SK-N-SH treated with all-trans-retinoic acid at 6 μM for 48 hours (cell line): ENCODE measurements around the gene PRADC1.

Source experiments
- ATAC-seq: fragments of 200-7000 bp; cut with Tn5 transposase; 3 replicates; pipeline ENCODE4 v1.9.1; 2020; ENCODE audit warnings: mild to moderate bottlenecking, moderate library complexity
- ARNTL ChIP-seq: fragments of 450-650 bp; formaldehyde crosslinking; IDR thresholded peaks from 2 replicates; pipeline ENCODE4 v1.5.0; 2020; ENCODE audit warnings: low read depth, mild to moderate bottlenecking, moderate library complexity, borderline replicate concordance
- BACH2 ChIP-seq: fragments of 250-450 bp; sonication (Bioruptor Pico); IDR thresholded peaks from 2 replicates; pipeline ENCODE4 v1.9.0; 2021; ENCODE audit warnings: mild to moderate bottlenecking, borderline replicate concordance
- CSDC2 ChIP-seq: fragments of 250-450 bp; sonication (Bioruptor Pico); IDR thresholded peaks from 2 replicates; pipeline ENCODE4 v1.5.0; 2020; ENCODE audit warnings: mild to moderate bottlenecking, moderate library complexity
- ESRRG ChIP-seq: fragments of 250-450 bp; sonication (Bioruptor Pico); IDR thresholded peaks from 2 replicates; pipeline ENCODE4 v1.6.1; 2021; ENCODE audit warnings: mild to moderate bottlenecking
- GLIS3 ChIP-seq: fragments of 250-450 bp; sonication (Bioruptor Pico); IDR thresholded peaks from 2 replicates; pipeline ENCODE4 v1.5.0; 2020; ENCODE audit warnings: mild to moderate bottlenecking, moderate library complexity
- ISL1 ChIP-seq: fragments of 250-450 bp; sonication (Bioruptor Pico); IDR thresholded peaks from 2 replicates; pipeline ENCODE4 v2.1.2; 2022; ENCODE audit warnings: mild to moderate bottlenecking, moderate library complexity
- OSR1 ChIP-seq: fragments of 250-450 bp; sonication (Bioruptor Pico); IDR thresholded peaks from 2 replicates; pipeline ENCODE4 v1.8.0; 2022; ENCODE audit warnings: moderate library complexity, mild to moderate bottlenecking, inconsistent platforms
- PPARA ChIP-seq: fragments of 250-450 bp; sonication (Bioruptor Pico); IDR thresholded peaks from 2 replicates; pipeline ENCODE4 v1.5.0; 2020; ENCODE audit warnings: mild to moderate bottlenecking, borderline replicate concordance
- RARB ChIP-seq: fragments of 250-450 bp; sonication (Bioruptor Pico); IDR thresholded peaks from 2 replicates; pipeline ENCODE4 v1.8.0; 2021; ENCODE audit warnings: mild to moderate bottlenecking, moderate library complexity
- SNAI2 ChIP-seq: fragments of 250-450 bp; sonication (Bioruptor Pico); IDR thresholded peaks from 2 replicates; pipeline ENCODE4 v1.5.0; 2020; ENCODE audit warnings: mild to moderate bottlenecking, moderate library complexity
- TCF4 ChIP-seq: fragments of 250-450 bp; sonication (Bioruptor Pico); IDR thresholded peaks from 2 replicates; pipeline ENCODE4 v1.8.0; 2021; ENCODE audit warnings: mild to moderate bottlenecking, moderate library complexity, borderline replicate concordance
- TOX ChIP-seq: fragments of 250-450 bp; sonication (Bioruptor Pico); IDR thresholded peaks from 2 replicates; pipeline ENCODE4 v1.8.0; 2021; ENCODE audit warnings: mild to moderate bottlenecking, moderate library complexity, borderline replicate concordance
- ZC3H10 ChIP-seq: fragments of 250-450 bp; sonication (Bioruptor Pico); IDR thresholded peaks from 2 replicates; pipeline ENCODE4 v1.5.1; 2021; ENCODE audit warnings: mild to moderate bottlenecking, moderate library complexity
- ZFP3 ChIP-seq: fragments of 250-450 bp; sonication (Bioruptor Pico); IDR thresholded peaks from 2 replicates; pipeline ENCODE4 v1.5.0; 2020; ENCODE audit warnings: mild to moderate bottlenecking, moderate library complexity
- ZNF565 ChIP-seq: fragments of 450-650 bp; formaldehyde crosslinking; conservative IDR thresholded peaks from 2 replicates; pipeline ENCODE4 v1.5.0; 2020; ENCODE audit warnings: low read depth, mild to moderate bottlenecking, moderate library complexity
- ZNF70 ChIP-seq: fragments of 450-650 bp; formaldehyde crosslinking; IDR thresholded peaks from 2 replicates; pipeline ENCODE4 v1.5.0; 2020; ENCODE audit warnings: mild to moderate bottlenecking, moderate library complexity
- TF ChIP-seq, protein P1 (sequence below): fragments of 250-450 bp; sonication (Bioruptor Pico); IDR thresholded peaks from 2 replicates; pipeline ENCODE4 v1.5.1; 2020; ENCODE audit warnings: low read depth, mild to moderate bottlenecking, moderate library complexity
- TF ChIP-seq, protein P2 (sequence below): fragments of 250-450 bp; sonication (Bioruptor Pico); IDR thresholded peaks from 2 replicates; pipeline ENCODE4 v1.5.0; 2020; ENCODE audit warnings: mild to moderate bottlenecking, moderate library complexity
- TF ChIP-seq, protein P3 (sequence below): fragments of 250-450 bp; sonication (Bioruptor Pico); IDR thresholded peaks from 2 replicates; pipeline ENCODE4 v1.5.1; 2021; ENCODE audit warnings: mild to moderate bottlenecking, moderate library complexity
- TF ChIP-seq, protein P4 (sequence below): fragments of 250-450 bp; sonication (Bioruptor Pico); IDR thresholded peaks from 2 replicates; pipeline ENCODE4 v1.8.0; 2020; ENCODE audit warnings: mild to moderate bottlenecking, moderate library complexity, borderline replicate concordance

Gene PRADC1

DNA sequence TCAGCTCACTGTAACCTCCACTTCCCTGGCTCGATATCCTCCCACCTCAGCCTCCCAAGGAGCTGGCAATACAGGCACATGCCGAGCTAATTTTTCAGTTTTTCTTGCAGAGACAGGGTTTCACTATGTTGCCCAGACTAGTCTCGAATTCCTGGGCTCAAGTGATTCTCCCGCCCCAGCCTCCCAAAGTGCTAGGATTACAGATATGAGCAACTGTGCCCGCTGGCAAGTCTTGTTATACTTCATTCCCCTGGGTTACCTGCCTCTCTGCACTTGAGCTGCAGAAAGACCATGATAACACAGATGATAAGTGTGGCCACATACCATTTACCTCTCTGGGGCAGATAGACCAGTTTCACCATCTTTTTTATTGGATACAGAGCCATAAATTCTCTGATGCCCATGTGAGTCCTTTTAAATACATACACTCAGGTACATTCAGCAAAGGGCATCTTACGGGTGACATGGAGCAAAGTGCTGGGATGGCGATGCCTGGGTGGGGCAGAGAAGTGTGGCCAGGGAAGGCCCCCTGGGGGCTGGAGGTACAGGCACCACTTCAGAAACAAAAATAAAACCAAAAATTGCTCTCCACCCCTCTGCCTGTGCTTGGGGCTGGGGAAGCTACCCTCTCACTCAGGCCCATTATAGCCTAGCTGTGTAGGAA is 21.4 kb upstream of the PRADC1 start:
- ATAC-seq, result no peak
- TF ChIP-seq ISL1 (CRISPR knock-in tag) (no peak), RARB (CRISPR knock-in tag) (no peak), ESRRG (no peak), TOX (CRISPR knock-in tag) (no peak), PPARA (CRISPR knock-in tag) (no peak), GLIS3 (CRISPR knock-in tag) (no peak), ZC3H10 (CRISPR knock-in tag) (no peak), SNAI2 (CRISPR knock-in tag) (no peak), CSDC2 (CRISPR knock-in tag) (no peak), TCF4 (no peak)
- TF ChIP-seq, protein P1, sequence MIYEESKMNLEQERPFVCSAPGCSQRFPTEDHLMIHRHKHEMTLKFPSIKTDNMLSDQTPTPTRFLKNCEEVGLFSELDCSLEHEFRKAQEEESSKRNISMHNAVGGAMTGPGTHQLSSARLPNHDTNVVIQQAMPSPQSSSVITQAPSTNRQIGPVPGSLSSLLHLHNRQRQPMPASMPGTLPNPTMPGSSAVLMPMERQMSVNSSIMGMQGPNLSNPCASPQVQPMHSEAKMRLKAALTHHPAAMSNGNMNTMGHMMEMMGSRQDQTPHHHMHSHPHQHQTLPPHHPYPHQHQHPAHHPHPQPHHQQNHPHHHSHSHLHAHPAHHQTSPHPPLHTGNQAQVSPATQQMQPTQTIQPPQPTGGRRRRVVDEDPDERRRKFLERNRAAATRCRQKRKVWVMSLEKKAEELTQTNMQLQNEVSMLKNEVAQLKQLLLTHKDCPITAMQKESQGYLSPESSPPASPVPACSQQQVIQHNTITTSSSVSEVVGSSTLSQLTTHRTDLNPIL (CRISPR knock-in tag), result no peak
- TF ChIP-seq, protein P2, sequence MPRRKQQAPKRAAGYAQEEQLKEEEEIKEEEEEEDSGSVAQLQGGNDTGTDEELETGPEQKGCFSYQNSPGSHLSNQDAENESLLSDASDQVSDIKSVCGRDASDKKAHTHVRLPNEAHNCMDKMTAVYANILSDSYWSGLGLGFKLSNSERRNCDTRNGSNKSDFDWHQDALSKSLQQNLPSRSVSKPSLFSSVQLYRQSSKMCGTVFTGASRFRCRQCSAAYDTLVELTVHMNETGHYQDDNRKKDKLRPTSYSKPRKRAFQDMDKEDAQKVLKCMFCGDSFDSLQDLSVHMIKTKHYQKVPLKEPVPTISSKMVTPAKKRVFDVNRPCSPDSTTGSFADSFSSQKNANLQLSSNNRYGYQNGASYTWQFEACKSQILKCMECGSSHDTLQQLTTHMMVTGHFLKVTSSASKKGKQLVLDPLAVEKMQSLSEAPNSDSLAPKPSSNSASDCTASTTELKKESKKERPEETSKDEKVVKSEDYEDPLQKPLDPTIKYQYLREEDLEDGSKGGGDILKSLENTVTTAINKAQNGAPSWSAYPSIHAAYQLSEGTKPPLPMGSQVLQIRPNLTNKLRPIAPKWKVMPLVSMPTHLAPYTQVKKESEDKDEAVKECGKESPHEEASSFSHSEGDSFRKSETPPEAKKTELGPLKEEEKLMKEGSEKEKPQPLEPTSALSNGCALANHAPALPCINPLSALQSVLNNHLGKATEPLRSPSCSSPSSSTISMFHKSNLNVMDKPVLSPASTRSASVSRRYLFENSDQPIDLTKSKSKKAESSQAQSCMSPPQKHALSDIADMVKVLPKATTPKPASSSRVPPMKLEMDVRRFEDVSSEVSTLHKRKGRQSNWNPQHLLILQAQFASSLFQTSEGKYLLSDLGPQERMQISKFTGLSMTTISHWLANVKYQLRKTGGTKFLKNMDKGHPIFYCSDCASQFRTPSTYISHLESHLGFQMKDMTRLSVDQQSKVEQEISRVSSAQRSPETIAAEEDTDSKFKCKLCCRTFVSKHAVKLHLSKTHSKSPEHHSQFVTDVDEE (CRISPR knock-in tag), result no peak

DNA sequence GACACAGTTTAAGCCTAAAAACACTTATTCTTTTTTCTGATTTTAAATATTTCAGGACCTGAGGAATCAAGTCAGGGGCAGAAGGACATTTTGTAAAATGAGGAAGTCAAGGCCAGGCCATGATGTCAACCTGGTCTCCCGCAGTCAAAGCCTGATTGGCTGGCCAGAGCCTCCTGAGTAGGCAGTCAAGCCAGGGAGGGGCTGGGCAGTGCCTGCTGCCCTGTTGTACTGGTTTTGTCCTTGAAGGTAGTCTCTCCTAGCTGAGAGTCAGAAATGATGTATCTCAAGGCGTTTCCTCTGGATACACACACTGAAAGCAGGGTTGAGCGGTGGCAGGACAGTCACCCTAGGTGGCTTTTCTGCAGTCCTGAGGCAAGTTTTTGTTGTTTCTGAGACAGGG is 20.9 kb upstream of the PRADC1 start:
- TF ChIP-seq ZFP3 (CRISPR knock-in tag) (no peak), GLIS3 (CRISPR knock-in tag) (no peak), ARNTL (CRISPR knock-in tag) (no peak), RARB (CRISPR knock-in tag) (no peak), ESRRG (no peak), SNAI2 (CRISPR knock-in tag) (no peak), CSDC2 (CRISPR knock-in tag) (no peak), ZC3H10 (CRISPR knock-in tag) (no peak), ISL1 (CRISPR knock-in tag) (no peak), ZNF70 (no peak), BACH2 (CRISPR knock-in tag) (no peak), ZNF565 (no peak), OSR1 (CRISPR knock-in tag) (no peak), TOX (CRISPR knock-in tag) (no peak)
- TF ChIP-seq, protein P3, sequence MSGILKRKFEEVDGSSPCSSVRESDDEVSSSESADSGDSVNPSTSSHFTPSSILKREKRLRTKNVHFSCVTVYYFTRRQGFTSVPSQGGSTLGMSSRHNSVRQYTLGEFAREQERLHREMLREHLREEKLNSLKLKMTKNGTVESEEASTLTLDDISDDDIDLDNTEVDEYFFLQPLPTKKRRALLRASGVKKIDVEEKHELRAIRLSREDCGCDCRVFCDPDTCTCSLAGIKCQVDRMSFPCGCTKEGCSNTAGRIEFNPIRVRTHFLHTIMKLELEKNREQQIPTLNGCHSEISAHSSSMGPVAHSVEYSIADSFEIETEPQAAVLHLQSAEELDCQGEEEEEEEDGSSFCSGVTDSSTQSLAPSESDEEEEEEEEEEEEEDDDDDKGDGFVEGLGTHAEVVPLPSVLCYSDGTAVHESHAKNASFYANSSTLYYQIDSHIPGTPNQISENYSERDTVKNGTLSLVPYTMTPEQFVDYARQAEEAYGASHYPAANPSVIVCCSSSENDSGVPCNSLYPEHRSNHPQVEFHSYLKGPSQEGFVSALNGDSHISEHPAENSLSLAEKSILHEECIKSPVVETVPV (CRISPR knock-in tag), result no peak
- TF ChIP-seq, protein P2 (CRISPR knock-in tag), result no peak
- TF ChIP-seq, protein P4, sequence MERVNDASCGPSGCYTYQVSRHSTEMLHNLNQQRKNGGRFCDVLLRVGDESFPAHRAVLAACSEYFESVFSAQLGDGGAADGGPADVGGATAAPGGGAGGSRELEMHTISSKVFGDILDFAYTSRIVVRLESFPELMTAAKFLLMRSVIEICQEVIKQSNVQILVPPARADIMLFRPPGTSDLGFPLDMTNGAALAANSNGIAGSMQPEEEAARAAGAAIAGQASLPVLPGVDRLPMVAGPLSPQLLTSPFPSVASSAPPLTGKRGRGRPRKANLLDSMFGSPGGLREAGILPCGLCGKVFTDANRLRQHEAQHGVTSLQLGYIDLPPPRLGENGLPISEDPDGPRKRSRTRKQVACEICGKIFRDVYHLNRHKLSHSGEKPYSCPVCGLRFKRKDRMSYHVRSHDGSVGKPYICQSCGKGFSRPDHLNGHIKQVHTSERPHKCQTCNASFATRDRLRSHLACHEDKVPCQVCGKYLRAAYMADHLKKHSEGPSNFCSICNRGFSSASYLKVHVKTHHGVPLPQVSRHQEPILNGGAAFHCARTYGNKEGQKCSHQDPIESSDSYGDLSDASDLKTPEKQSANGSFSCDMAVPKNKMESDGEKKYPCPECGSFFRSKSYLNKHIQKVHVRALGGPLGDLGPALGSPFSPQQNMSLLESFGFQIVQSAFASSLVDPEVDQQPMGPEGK (CRISPR knock-in tag), result no peak
- ATAC-seq, result no peak
